HCT116 (cell line): ENCODE data around the gene TMEM138. TPM values are rescaled to one million over a fixed set of nuclear protein-coding genes. Genes with fewer than 3 reads are reported as not detected.

ENCODE experiments used
- ATAC-seq: fragments of 200-7000 bp; cut with Tn5 transposase; 2 replicates; pipeline ENCODE4 v1.9.1; 2020; ENCODE audit warnings: mild to moderate bottlenecking, moderate library complexity
- BruUV-seq: library from RNA; stranded (reverse); fragments of 400-500 nt; replicated peaks from 2 replicates; lab custom pipeline; 2021; lab: Mats Ljungman, UMichigan
- CTCF ChIA-PET: fragments of 300-600 bp; sonication (Branson Sonifier 250); formaldehyde crosslinking; loops from one replicate; lab custom pipeline; 2021; ENCODE audit warnings: antibody characterized with exemption; lab: Charles Lee
- POLR2A ChIA-PET: fragments of 300-600, 350-600 bp; sonication (Branson Sonifier 250); formaldehyde crosslinking; loops from one replicate; lab custom pipeline; 2021; ENCODE audit warnings: antibody characterized with exemption; lab: Charles Lee
- RAD21 ChIA-PET, 2 experiments: fragments of 300-600 bp; sonication (Branson Sonifier 250); formaldehyde crosslinking; loops; one replicate each; lab custom pipeline; 2023; ENCODE audit warnings: low total read pairs in 2 of 2; ENCODE audit not compliant: uncharacterized antibody in 2 of 2, unreplicated experiment in 2 of 2, low non-redundant PET in 1 of 2; lab: Charles Lee
- DNase-seq: peaks from one replicate; pipeline ENCODE4 v3.0.0-alpha.2; 2010; ENCODE audit warnings: low read depth, low spot score
- H2AFZ ChIP-seq: fragments of 200-600 bp; shearing (Covaris generic), sonication (generic); 2 replicates; pipeline ENCODE4 v1.6.1; 2017; ENCODE audit warnings: low read depth, mixed run types, mixed read lengths, antibody characterized with exemption, low read length; ENCODE audit not compliant: poor library complexity, severe bottlenecking
- H3K27ac ChIP-seq: 2 replicates; pipeline ENCODE4 v1.5.1; 2012; ENCODE audit warnings: low read depth, low read length
- H3K27me3 ChIP-seq: fragments of 200-600 bp; sonication (generic); 2 replicates; pipeline ENCODE4 v1.6.1; 2016; ENCODE audit warnings: mixed run types, low read length, mixed read lengths; ENCODE audit not compliant: insufficient read depth
- H3K36me3 ChIP-seq, 2 experiments: fragments of 200-500 bp in 1 of 2; fragments of 200-600 bp in 1 of 2; sonication (Bioruptor generic) in 1 of 2; sonication (generic) in 1 of 2; 2 replicates each; pipeline versions ENCODE4 v1.5.1 to v1.6.1; 2014 to 2016; ENCODE audit warnings: low read length in 2 of 2, inconsistent platforms in 1 of 2, mixed read lengths in 1 of 2, mixed run types in 1 of 2; ENCODE audit not compliant: insufficient read depth in 2 of 2, control insufficient read depth in 1 of 2
- H3K4me1 ChIP-seq, 2 experiments: fragments of 200-600 bp in 1 of 2; sonication (generic) in 1 of 2; 2 replicates each; pipeline versions ENCODE4 v1.5.1 to v1.6.1; 2012 to 2017; ENCODE audit warnings: low read length in 2 of 2, inconsistent platforms in 1 of 2, mild to moderate bottlenecking in 1 of 2, mixed read lengths in 1 of 2, mixed run types in 1 of 2, moderate library complexity in 1 of 2; ENCODE audit not compliant: insufficient read depth in 2 of 2, control insufficient read depth in 1 of 2
- H3K4me2 ChIP-seq: fragments of 200-600 bp; sonication (generic); 2 replicates; pipeline ENCODE4 v1.6.1; 2017; ENCODE audit warnings: mixed run types, low read length, mixed read lengths
- H3K4me3 ChIP-seq, 2 experiments: fragments of 200-600 bp in 1 of 2; sonication (generic) in 1 of 2; replicated peaks in 1 of 2; 2 replicates each; pipeline ENCODE4 v1.5.1; 2011 to 2016; ENCODE audit warnings: low read length in 2 of 2, control low read depth in 1 of 2, low read depth in 1 of 2, mild to moderate bottlenecking in 1 of 2, mixed read lengths in 1 of 2, mixed run types in 1 of 2
- H3K79me2 ChIP-seq: fragments of 200-600 bp; sonication (generic); 2 replicates; pipeline ENCODE4 v1.6.1; 2017; ENCODE audit warnings: mild to moderate bottlenecking, mixed run types, low read length, moderate library complexity, mixed read lengths; ENCODE audit not compliant: insufficient read depth
- H3K9ac ChIP-seq: fragments of 200-600 bp; sonication (generic); 2 replicates; pipeline ENCODE4 v1.6.1; 2016; ENCODE audit warnings: low read length, mixed read lengths
- H3K9me2 ChIP-seq: fragments of 200-600 bp; sonication (generic), shearing (Covaris generic); 2 replicates; pipeline ENCODE4 v1.6.1; 2017; ENCODE audit warnings: mixed run types, mild to moderate bottlenecking, moderate library complexity; ENCODE audit not compliant: insufficient read depth
- H3K9me3 ChIP-seq, 2 experiments: fragments of 200-500 bp in 1 of 2; fragments of 200-600 bp in 1 of 2; sonication (Bioruptor generic) in 1 of 2; sonication (generic) in 1 of 2; 2 replicates each; pipeline ENCODE4 v1.6.1; 2014 to 2017; ENCODE audit warnings: low read length in 2 of 2, mixed read lengths in 2 of 2, inconsistent platforms in 1 of 2, low read depth in 1 of 2, mild to moderate bottlenecking in 1 of 2, mixed run types in 1 of 2, moderate library complexity in 1 of 2; ENCODE audit not compliant: control insufficient read depth in 1 of 2, insufficient read depth in 1 of 2
- H4K20me1 ChIP-seq: fragments of 200-600 bp; sonication (generic), shearing (Covaris generic); 2 replicates; pipeline ENCODE4 v1.6.1; 2017; ENCODE audit warnings: mixed run types, mild to moderate bottlenecking, moderate library complexity; ENCODE audit not compliant: insufficient read depth
- EGR1 ChIP-seq: IDR thresholded peaks from 2 replicates; pipeline ENCODE4 v1.6.1; 2012; ENCODE audit warnings: low read depth
- FOSL1 ChIP-seq: IDR thresholded peaks from 2 replicates; pipeline ENCODE4 v1.6.1; 2012; ENCODE audit warnings: low read depth
- intact Hi-C: fragments of 100-400 bp; cut with micrococcal nuclease; formaldehyde crosslinking; loops from 2 replicates; pipeline ENCODE4 v1.10.0; 2022
- total RNA-seq: library from RNA; stranded (reverse); gene quantifications from one replicate; pipeline ENCODE4 v1.2.1, GENCODE V29; 2021; ENCODE audit not compliant: unreplicated experiment
- TF ChIP-seq, protein P1 (sequence below): IDR thresholded peaks from 2 replicates; pipeline ENCODE4 v1.6.1; 2012
- TF ChIP-seq, protein P2 (sequence below): IDR thresholded peaks from 2 replicates; pipeline ENCODE4 v1.6.1; 2012
- TF ChIP-seq, protein P3 (sequence below): IDR thresholded peaks from 2 replicates; pipeline ENCODE4 v1.6.1; 2012; ENCODE audit warnings: low read depth

Gene TMEM138
- total RNA-seq, 1 experiment from 2014 or later = 45.0 TPM

DNA sequence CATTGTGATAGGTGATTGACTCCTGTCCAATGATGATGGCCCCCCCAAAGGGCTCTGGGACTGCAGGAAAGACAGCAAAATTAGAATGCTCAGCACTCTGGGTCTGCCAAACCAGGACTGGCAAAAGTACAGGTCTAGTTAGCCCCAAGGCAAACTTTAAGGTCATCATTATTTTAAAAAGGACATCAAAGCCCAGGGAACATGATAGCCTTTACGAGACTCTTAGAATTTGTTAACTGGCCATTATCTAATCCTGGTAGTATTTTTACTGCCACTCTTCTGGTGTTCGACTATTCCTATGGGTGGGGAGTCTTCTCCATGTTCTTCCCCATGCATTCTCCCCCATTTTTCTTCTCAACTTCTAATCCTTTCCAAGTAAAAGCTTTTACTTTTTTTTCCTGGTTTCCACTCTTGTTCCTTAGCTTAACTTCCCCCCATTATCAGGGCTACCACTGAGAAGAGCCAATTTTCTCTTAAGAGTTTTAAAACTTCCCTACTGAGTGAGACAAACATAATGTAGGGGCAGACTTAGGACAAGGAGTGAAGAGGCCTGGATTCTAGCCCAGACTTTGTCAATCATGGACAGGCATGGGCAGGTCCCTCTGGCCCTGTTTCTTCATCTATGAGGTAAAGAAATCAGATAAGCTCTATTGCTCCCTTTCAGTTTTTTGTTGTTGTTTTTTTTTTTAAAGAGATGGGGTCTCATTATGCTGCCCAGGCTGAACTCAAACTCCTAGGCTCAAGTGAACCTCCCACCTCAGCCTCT, 36.3 kb upstream of the TMEM138 start:
- ChIA-PET POLR2A (no interaction called here), RAD21 (no interaction called here), CTCF (no interaction called here)
- no peak overlapping the region for H3K27ac ChIP-seq
- no peaks in the 10 kb centered on the region; the same call in 1 of the 2 replicates for H4K20me1 ChIP-seq
- H3K9ac ChIP-seq = no peak overlapping the region
- peaks cover 58% of the 10 kb centered on the region for H3K79me2 ChIP-seq
- DNase-seq = no peak
- H2AFZ ChIP-seq = no peak overlapping the region
- no peak overlapping the region for H3K4me3 ChIP-seq
- no peak for TF ChIP-seq FOSL1
- TF ChIP-seq, protein P1, sequence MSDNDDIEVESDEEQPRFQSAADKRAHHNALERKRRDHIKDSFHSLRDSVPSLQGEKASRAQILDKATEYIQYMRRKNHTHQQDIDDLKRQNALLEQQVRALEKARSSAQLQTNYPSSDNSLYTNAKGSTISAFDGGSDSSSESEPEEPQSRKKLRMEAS = no peak
- TF ChIP-seq, protein P2, sequence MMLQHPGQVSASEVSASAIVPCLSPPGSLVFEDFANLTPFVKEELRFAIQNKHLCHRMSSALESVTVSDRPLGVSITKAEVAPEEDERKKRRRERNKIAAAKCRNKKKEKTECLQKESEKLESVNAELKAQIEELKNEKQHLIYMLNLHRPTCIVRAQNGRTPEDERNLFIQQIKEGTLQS = no peak
- TF ChIP-seq, protein P3, sequence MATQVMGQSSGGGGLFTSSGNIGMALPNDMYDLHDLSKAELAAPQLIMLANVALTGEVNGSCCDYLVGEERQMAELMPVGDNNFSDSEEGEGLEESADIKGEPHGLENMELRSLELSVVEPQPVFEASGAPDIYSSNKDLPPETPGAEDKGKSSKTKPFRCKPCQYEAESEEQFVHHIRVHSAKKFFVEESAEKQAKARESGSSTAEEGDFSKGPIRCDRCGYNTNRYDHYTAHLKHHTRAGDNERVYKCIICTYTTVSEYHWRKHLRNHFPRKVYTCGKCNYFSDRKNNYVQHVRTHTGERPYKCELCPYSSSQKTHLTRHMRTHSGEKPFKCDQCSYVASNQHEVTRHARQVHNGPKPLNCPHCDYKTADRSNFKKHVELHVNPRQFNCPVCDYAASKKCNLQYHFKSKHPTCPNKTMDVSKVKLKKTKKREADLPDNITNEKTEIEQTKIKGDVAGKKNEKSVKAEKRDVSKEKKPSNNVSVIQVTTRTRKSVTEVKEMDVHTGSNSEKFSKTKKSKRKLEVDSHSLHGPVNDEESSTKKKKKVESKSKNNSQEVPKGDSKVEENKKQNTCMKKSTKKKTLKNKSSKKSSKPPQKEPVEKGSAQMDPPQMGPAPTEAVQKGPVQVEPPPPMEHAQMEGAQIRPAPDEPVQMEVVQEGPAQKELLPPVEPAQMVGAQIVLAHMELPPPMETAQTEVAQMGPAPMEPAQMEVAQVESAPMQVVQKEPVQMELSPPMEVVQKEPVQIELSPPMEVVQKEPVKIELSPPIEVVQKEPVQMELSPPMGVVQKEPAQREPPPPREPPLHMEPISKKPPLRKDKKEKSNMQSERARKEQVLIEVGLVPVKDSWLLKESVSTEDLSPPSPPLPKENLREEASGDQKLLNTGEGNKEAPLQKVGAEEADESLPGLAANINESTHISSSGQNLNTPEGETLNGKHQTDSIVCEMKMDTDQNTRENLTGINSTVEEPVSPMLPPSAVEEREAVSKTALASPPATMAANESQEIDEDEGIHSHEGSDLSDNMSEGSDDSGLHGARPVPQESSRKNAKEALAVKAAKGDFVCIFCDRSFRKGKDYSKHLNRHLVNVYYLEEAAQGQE = no peak
- no peak for TF ChIP-seq EGR1
- intact Hi-C loops = no loop called here
- peaks cover 63 to 71% of the 10 kb centered on the region in 2 experiments for H3K36me3 ChIP-seq
- no peak for ATAC-seq
- H3K9me3 ChIP-seq = no peaks in the 10 kb centered on the region
- BruUV-seq = no TSS peak
- H3K27me3 ChIP-seq = no peaks in the 10 kb centered on the region
- no peak overlapping the region for H3K4me2 ChIP-seq
- no peaks in the 10 kb centered on the region for H3K9me2 ChIP-seq
- H3K4me1 ChIP-seq = peaks cover 0 to under 1% of the 10 kb centered on the region in 2 experiments; a peak in 1 of 4 replicates
